Anterior cingulate cortex (tissue), 58 donors: ENCODE results near the gene ATP6V0D1.
A peak's percentile ranks its signal among the peaks of the same experiment; 100 is the strongest.
"Not testable (repeated sequence)": the region's sequence is repeated elsewhere in the genome, so short reads cannot be mapped to it uniquely, and the experiment has no call there.

Experiments used
- DNase-seq, 58 donors: peaks; one replicate each; lab custom pipeline; 2025; lab: John Stamatoyannopoulos, UW

ATP6V0D1 gene

GRCh38 chr16:67480833-67481560 is at the start of gene ATP6V0D1:
ATP6V0D1 (minus strand) TSS chr16:67481157; CDS start chr16:67481086, 71 bp downstream.
- DNase-seq = peak; percentile 73 to 100 (median 97)

DNA sequence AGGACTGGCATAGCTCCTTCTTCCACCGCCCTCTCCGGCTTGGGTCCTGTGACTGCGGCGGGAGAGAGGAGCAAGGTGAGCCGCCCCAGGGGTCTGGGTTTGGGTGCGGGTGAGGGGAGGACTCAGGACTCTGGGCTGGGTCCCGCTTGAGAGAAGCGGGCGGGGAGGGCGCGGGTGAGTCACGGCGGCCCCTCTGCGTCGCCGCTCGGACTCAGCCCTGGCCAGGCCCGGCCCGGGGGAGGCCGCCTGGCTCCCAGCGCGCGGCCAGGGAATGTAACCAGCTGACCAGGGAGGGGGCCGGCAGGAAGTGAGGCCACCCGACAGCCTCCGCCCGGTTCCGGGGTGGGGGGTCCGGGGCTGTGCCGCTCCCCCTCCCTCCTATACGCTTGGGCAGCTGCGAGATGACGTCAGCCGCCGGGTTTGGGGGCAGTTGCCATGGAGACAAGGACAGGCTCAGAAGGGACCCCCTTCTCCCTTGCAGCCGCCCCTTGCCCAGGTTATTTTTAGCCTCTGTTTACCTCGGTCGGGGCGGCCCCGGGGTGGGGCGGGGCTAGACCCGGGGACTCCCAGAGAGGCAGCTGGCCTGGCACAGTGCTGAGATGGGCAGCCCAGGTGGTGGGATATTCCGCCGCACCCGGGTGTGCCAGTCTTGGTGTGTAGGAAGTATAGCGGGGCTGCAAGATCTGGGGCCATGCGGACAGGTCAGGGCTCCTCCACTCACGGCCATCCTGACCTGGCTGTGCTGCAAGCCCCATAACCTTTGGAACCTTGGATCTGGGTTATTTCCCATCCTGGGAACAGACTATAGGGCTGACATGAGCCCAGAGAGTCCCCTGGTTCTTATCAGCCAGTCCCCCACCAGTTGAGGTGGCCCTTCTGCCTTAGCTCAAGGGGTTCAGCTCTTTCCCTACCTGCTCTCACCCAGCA is 49.3 kb upstream of the ATP6V0D1 start:
- DNase-seq = peak in 53 of 58 donors; percentile 25 to 81 (median 63)

- DNase-seq = no peak
Observed at GRCh38 chr16:67529582-67530012, 48.6 kb upstream of the ATP6V0D1 start.

- DNase-seq = peak in 7 of 58 donors; percentile 33 to 67 (median 48)
Observed at GRCh38 chr16:67528870-67529581, 48.1 kb upstream of the ATP6V0D1 start.

- DNase-seq = peak in 41 of 58 donors; percentile 14 to 70 (median 55)
Observed at GRCh38 chr16:67528222-67528869, 47.4 kb upstream of the ATP6V0D1 start, which contains the start of gene RIPOR1. RIPOR1 (plus strand) TSS chr16:67528829; CDS start chr16:67538447, 9,618 bp downstream.

- no peak for DNase-seq
Observed at GRCh38 chr16:67526149-67526791, 45.3 kb upstream of the ATP6V0D1 start.

- peak in 1 of 58 donors; percentile 19 for DNase-seq
Observed at GRCh38 chr16:67525176-67525860, 44.4 kb upstream of the ATP6V0D1 start.

GRCh38 chr16:67521095-67521804 is 40.3 kb upstream of the ATP6V0D1 start:
- DNase-seq = peak; percentile 19 to 97 (median 84)

DNA sequence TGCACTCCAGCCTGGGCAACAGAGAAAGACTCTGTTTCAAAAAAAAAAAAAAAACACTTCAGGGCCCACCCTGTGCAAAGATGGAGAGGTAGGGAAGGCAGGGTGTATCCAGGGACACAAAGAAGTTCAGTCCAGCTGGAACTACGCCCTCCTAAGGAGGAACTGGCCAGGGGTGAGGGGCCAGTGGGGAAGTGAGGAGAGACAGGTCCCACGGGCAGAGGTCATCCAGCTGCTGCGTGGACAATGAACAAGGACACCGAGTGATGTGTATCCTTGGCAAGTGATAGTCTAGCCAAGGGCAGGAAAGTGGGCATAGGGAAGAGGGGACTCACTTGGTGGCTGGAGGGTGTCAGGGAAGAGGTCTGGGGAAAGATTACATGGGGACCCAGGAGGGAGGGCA is 38.3 kb upstream of the ATP6V0D1 start:
- no peak for DNase-seq

- no peak for DNase-seq
Observed at GRCh38 chr16:67518676-67519075, 37.7 kb upstream of the ATP6V0D1 start.

GRCh38 chr16:67517661-67518423 is 36.9 kb upstream of the ATP6V0D1 start:
- DNase-seq = no peak

DNA sequence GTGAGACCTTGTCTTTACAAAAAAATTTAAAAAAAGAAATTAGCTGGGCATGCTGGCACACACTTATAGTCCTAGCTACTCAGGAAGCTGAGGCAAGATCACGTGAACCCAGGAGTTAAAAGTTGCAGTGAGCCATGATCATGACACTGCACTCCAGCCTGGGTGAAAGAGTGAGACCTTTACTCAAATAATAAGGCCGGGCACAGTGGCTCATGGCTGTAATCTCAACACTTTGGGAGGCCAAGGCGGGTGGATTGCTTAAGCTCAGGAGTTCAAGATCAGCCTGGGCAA is 36.1 kb upstream of the ATP6V0D1 start:
- no peak for DNase-seq

DNA sequence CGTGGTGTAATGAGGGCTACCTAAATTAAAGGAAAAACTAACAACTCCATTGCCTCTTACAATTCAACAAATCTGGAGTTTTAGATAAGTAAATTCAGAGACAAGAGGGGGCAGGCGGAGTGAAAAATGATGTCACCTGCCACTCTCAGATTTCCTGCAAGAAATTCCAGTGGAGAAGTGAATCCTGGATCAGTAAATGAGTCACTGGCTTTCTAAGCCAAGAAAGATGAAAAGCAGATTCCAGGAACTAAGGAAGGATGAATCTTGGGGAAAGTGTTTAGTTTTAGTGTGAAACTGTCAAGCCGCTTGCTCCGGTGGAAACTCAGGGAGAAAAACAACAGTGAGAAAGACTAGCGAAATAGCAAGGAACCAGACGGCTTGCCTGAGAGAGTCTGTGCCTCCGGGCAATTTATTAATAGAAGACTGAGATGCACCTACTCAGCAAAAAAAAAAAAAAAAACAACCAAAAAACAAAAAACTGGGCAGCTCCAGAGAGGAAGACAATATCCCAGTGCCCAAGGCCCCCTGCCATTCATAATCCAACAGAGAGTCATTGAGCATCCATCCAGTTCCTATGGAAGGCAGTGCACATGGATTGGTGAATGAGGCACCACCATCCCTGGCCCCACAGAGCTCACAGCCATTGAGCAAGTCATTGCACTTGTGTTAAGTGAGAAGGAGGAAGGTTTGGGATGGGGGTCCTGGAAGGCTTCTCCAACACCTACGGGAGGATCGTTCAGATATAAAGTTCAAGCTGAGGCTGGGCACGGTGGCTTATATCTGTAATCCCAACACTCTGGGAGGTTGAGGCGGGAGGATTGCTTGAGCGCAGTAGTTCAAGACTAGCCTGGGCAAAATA is 35.6 kb upstream of the ATP6V0D1 start:
- DNase-seq = peak in 3 of 58 donors; percentile 24 to 52 (median 46)

GRCh38 chr16:67514382-67514828 is 33.4 kb upstream of the ATP6V0D1 start:
- peak in 21 of 58 donors; percentile 6 to 65 (median 32) for DNase-seq

GRCh38 chr16:67513892-67514291 is 32.9 kb upstream of the ATP6V0D1 start:
- DNase-seq = not testable (repeated sequence)

DNA sequence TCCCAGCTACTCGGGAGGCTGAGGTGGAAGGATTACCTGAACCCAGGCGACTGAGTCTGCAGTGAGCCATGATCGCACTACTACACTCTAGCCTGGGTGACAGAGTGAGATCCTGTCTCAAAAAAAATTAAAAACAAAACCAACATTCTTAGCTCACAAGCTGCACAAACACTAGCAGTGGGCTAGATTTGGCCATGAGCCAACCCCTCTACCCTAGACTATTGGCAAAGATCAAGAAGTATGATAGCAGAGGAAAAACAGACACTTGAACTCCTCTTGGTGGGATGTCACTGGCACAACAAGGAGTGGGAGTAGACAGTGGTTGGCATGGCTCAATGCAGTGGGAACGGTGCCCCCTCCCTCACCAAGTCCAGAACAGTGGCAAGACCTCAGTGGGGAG is 28.1 kb upstream of the ATP6V0D1 start:
- DNase-seq = no peak

GRCh38 chr16:67506468-67506867 is 25.5 kb upstream of the ATP6V0D1 start:
- DNase-seq = no peak
